ENCODE data around the gene EPB41L2. TPM values are rescaled to one million over a fixed set of nuclear protein-coding genes. Genes with fewer than 3 reads are reported as not detected.

Gene EPB41L2
- total and polyA plus RNA-seq, 4 experiments from 2014 or later, result 3.3 to 24.3 (median 12.7) TPM

GRCh38 chr6:130967502-130968445 is 95.3 kb downstream of the EPB41L2 start:
- intact Hi-C loops (cut with micrococcal nuclease), result no loop called here
- CTCF ChIA-PET (ENCODE audit: partially characterized antibody), result no interaction called here
- H3K36me3 ChIP-seq (ENCODE audit: insufficient read depth, low read length), result no peaks in the 10 kb centered on the region
- no peak for DNase-seq
- H3K27me3 ChIP-seq (ENCODE audit: insufficient read depth, low read length), result no peaks in the 10 kb centered on the region
- H3K27ac ChIP-seq (ENCODE audit: low read depth, low read length), result no peak overlapping the region
- no peak overlapping the region for H3K4me3 ChIP-seq (ENCODE audit: low read length in 2 of 2)
- H3K4me1 ChIP-seq (ENCODE audit: insufficient read depth, low read length), result no peaks in the 10 kb centered on the region
- Mint-ChIP-seq H3K36me3 (no peaks in the 10 kb centered on the region), H3K4me3 (no peak overlapping the region), H3K27ac (no peak overlapping the region), H3K4me1 (peaks cover 0 to 3% (median 0%) of the 10 kb centered on the region in 4 donors), H3K27me3 (no peaks in the 10 kb centered on the region), H3K9me3 (peaks cover 0 to 3% (median 0%) of the 10 kb centered on the region in 8 donors)
- POLR2A ChIA-PET (ENCODE audit: partially characterized antibody), result no interaction called here
- no peaks in the 10 kb centered on the region for H3K9me3 ChIP-seq (ENCODE audit: control insufficient read depth in 1 of 2, low read length in 2 of 2)

DNA sequence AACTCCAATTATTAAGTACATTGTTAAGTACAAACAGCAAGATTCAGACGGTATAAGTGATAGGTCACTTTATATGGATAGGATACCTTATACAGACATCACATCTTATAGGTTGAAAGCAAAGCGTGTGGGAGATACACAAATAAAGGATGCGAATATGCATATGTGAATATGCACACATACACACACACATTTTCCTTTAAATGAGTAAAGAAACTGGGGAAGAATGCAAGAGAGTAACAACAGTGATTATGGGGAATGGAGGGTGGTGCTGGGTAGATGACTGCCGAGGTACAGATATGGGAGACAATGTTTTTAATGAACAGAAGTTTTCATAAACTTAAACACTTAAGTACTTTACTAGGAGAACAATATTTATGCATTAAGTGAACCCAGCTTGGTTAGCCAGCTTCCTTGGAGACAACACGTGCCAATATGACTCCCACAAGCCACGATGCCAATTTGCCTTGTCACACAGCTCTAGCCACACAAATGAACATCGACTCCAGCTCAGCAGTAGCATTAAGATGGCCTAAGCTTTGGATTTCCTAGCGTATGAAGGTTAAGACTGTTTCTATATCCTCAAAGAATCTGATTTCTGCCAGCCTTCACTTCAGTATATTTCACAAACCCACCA is 96.6 kb downstream of the EPB41L2 start:
- no peak overlapping the region for H3K27ac ChIP-seq (ENCODE audit: low read depth, low read length)
- CTCF ChIA-PET (ENCODE audit: partially characterized antibody), result no interaction called here
- no peaks in the 10 kb centered on the region for H3K4me1 ChIP-seq (ENCODE audit: insufficient read depth, low read length)
- POLR2A ChIA-PET (ENCODE audit: partially characterized antibody), result no interaction called here
- H3K4me3 ChIP-seq (ENCODE audit: low read length in 2 of 2), result no peak overlapping the region
- intact Hi-C loops (cut with micrococcal nuclease), result no loop called here
- H3K9me3 ChIP-seq (ENCODE audit: control insufficient read depth in 1 of 2, low read length in 2 of 2), result no peaks in the 10 kb centered on the region
- peaks cover 0 to 3% (median 0%) of the 10 kb centered on the region in 4 donors for H3K4me1 Mint-ChIP-seq
- no peaks in the 10 kb centered on the region for H3K36me3 Mint-ChIP-seq
- H3K36me3 ChIP-seq (ENCODE audit: insufficient read depth, low read length), result no peaks in the 10 kb centered on the region
- no peak overlapping the region for H3K27ac Mint-ChIP-seq
- no peak for DNase-seq
- H3K27me3 ChIP-seq (ENCODE audit: insufficient read depth, low read length), result no peaks in the 10 kb centered on the region
- no peak overlapping the region for H3K4me3 Mint-ChIP-seq
- H3K27me3 Mint-ChIP-seq, result no peaks in the 10 kb centered on the region
- H3K9me3 Mint-ChIP-seq, result peaks cover 0 to 3% (median 0%) of the 10 kb centered on the region in 8 donors

- intact Hi-C loops (cut with micrococcal nuclease), result no loop called here
- no peaks in the 10 kb centered on the region for H3K27me3 ChIP-seq (ENCODE audit: insufficient read depth, low read length)
- Mint-ChIP-seq H3K4me3 (no peak overlapping the region), H3K9me3 (peaks cover 0 to 3% (median 0%) of the 10 kb centered on the region in 8 donors), H3K27me3 (no peaks in the 10 kb centered on the region), H3K27ac (no peak overlapping the region), H3K36me3 (no peaks in the 10 kb centered on the region), H3K4me1 (peaks cover 0 to 3% (median 0%) of the 10 kb centered on the region in 4 donors)
- no peak overlapping the region for H3K4me3 ChIP-seq (ENCODE audit: low read length in 2 of 2)
- H3K9me3 ChIP-seq (ENCODE audit: control insufficient read depth in 1 of 2, low read length in 2 of 2), result no peaks in the 10 kb centered on the region
- no peaks in the 10 kb centered on the region for H3K36me3 ChIP-seq (ENCODE audit: insufficient read depth, low read length)
- ChIA-PET POLR2A (ENCODE audit: partially characterized antibody) (no interaction called here), CTCF (ENCODE audit: partially characterized antibody) (no interaction called here)
- H3K27ac ChIP-seq (ENCODE audit: low read depth, low read length), result no peak overlapping the region
- H3K4me1 ChIP-seq (ENCODE audit: insufficient read depth, low read length), result no peaks in the 10 kb centered on the region
- DNase-seq, result no peak
Measured at GRCh38 chr6:130965656-130966055, 97.4 kb downstream of the EPB41L2 start.

- Histone ChIP-seq H3K36me3 (ENCODE audit: insufficient read depth, low read length) (no peaks in the 10 kb centered on the region), H3K27ac (ENCODE audit: low read depth, low read length) (no peak overlapping the region), H3K9me3 (ENCODE audit: control insufficient read depth in 1 of 2, low read length in 2 of 2) (no peaks in the 10 kb centered on the region), H3K4me3 (ENCODE audit: low read length in 2 of 2) (no peak overlapping the region), H3K4me1 (ENCODE audit: insufficient read depth, low read length) (no peaks in the 10 kb centered on the region), H3K27me3 (ENCODE audit: insufficient read depth, low read length) (no peaks in the 10 kb centered on the region)
- no peak for DNase-seq
- Mint-ChIP-seq H3K27me3 (no peaks in the 10 kb centered on the region), H3K36me3 (no peaks in the 10 kb centered on the region), H3K4me1 (peaks cover 0 to 2% (median 0%) of the 10 kb centered on the region in 4 donors), H3K9me3 (peaks cover 0 to under 1% (median 0%) of the 10 kb centered on the region in 8 donors), H3K4me3 (no peak overlapping the region), H3K27ac (no peak overlapping the region)
- intact Hi-C loops (cut with micrococcal nuclease), result no loop called here
- POLR2A ChIA-PET (ENCODE audit: partially characterized antibody), result no interaction called here
- CTCF ChIA-PET (ENCODE audit: partially characterized antibody), result no interaction called here
Measured at GRCh38 chr6:130964808-130965604, 98.0 kb downstream of the EPB41L2 start.

GRCh38 chr6:130964289-130964688 is 98.8 kb downstream of the EPB41L2 start:
- Mint-ChIP-seq H3K4me3 (no peak overlapping the region), H3K27ac (no peak overlapping the region), H3K4me1 (peaks cover 0 to 2% (median 0%) of the 10 kb centered on the region in 4 donors), H3K9me3 (no peaks in the 10 kb centered on the region), H3K27me3 (no peaks in the 10 kb centered on the region), H3K36me3 (no peaks in the 10 kb centered on the region)
- no peaks in the 10 kb centered on the region for H3K27me3 ChIP-seq (ENCODE audit: insufficient read depth, low read length)
- intact Hi-C loops (cut with micrococcal nuclease), result no loop called here
- no peak overlapping the region for H3K4me3 ChIP-seq (ENCODE audit: low read length in 2 of 2)
- ChIA-PET CTCF (ENCODE audit: partially characterized antibody) (no interaction called here), POLR2A (ENCODE audit: partially characterized antibody) (no interaction called here)
- H3K9me3 ChIP-seq (ENCODE audit: control insufficient read depth in 1 of 2, low read length in 2 of 2), result no peaks in the 10 kb centered on the region
- no peaks in the 10 kb centered on the region for H3K36me3 ChIP-seq (ENCODE audit: insufficient read depth, low read length)
- DNase-seq, result no peak
- no peak overlapping the region for H3K27ac ChIP-seq (ENCODE audit: low read depth, low read length)
- no peaks in the 10 kb centered on the region for H3K4me1 ChIP-seq (ENCODE audit: insufficient read depth, low read length)

DNA sequence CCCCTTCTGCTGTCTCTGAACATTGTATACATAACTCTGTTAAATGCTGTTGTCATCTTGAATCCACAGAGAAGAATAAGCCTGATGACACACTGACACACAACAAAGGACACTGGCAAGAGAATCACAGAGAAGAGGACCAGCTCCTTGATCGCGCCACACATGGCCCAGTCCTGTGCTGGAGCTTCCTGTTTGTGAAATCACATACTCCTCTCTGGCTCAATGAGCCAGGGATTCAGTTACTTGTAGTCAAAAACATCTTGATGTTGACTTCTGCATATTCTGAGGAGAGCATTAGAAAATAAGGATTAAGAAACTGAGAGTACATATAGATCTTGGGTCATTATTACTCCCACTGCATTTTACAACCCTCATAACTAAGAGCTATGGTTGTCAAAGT is 100.1 kb downstream of the EPB41L2 start:
- intact Hi-C loops (cut with micrococcal nuclease), result no loop called here
- Histone ChIP-seq H3K36me3 (ENCODE audit: insufficient read depth, low read length) (no peaks in the 10 kb centered on the region), H3K9me3 (ENCODE audit: control insufficient read depth in 1 of 2, low read length in 2 of 2) (no peaks in the 10 kb centered on the region), H3K4me1 (ENCODE audit: insufficient read depth, low read length) (no peaks in the 10 kb centered on the region), H3K4me3 (ENCODE audit: low read length in 2 of 2) (no peak overlapping the region), H3K27ac (ENCODE audit: low read depth, low read length) (no peak overlapping the region), H3K27me3 (ENCODE audit: insufficient read depth, low read length) (no peaks in the 10 kb centered on the region)
- Mint-ChIP-seq H3K27ac (no peak overlapping the region), H3K4me1 (peaks cover 0 to 2% (median 0%) of the 10 kb centered on the region in 4 donors), H3K36me3 (no peaks in the 10 kb centered on the region), H3K9me3 (no peaks in the 10 kb centered on the region), H3K4me3 (no peak overlapping the region), H3K27me3 (no peaks in the 10 kb centered on the region)
- CTCF ChIA-PET (ENCODE audit: partially characterized antibody), result no interaction called here
- POLR2A ChIA-PET (ENCODE audit: partially characterized antibody), result no interaction called here
- DNase-seq, result no peak

- Histone ChIP-seq H3K4me3 (ENCODE audit: low read length in 2 of 2) (no peak overlapping the region), H3K36me3 (ENCODE audit: insufficient read depth, low read length) (no peaks in the 10 kb centered on the region), H3K27me3 (ENCODE audit: insufficient read depth, low read length) (no peaks in the 10 kb centered on the region), H3K9me3 (ENCODE audit: control insufficient read depth in 1 of 2, low read length in 2 of 2) (no peaks in the 10 kb centered on the region), H3K27ac (ENCODE audit: low read depth, low read length) (no peak overlapping the region), H3K4me1 (ENCODE audit: insufficient read depth, low read length) (no peaks in the 10 kb centered on the region)
- ChIA-PET CTCF (ENCODE audit: partially characterized antibody) (no interaction called here), POLR2A (ENCODE audit: partially characterized antibody) (no interaction called here)
- intact Hi-C loops (cut with micrococcal nuclease), result no loop called here
- Mint-ChIP-seq H3K4me3 (no peak overlapping the region), H3K4me1 (no peaks in the 10 kb centered on the region), H3K27ac (no peak overlapping the region), H3K36me3 (peaks cover 0 to 3% of the 10 kb centered on the region in 2 donors), H3K9me3 (no peaks in the 10 kb centered on the region), H3K27me3 (no peaks in the 10 kb centered on the region)
- no peak for DNase-seq
Measured at GRCh38 chr6:130961148-130961547, 101.9 kb downstream of the EPB41L2 start.

All from CD4-positive, alpha-beta memory T cell (primary cell).